NB4 (cell line): ENCODE results near the gene PXN.

Experiments used
- CTCF ChIP-seq: IDR thresholded peaks from one replicate; pipeline ENCODE4 v1.5.1; 2012; ENCODE audit warnings: low read depth, low read length
- POLR2A ChIP-seq: IDR thresholded peaks from 2 replicates; pipeline ENCODE4 v1.6.1; 2011; ENCODE audit warnings: mild to moderate bottlenecking; ENCODE audit not compliant: insufficient read length; ENCODE audit errors: extremely low read depth

- no peak for TF ChIP-seq CTCF
- TF ChIP-seq POLR2A, result no peak
Measured at GRCh38 chr12:120197542-120197887, 68.0 kb downstream of the PXN start.
